ENCODE data around the gene GPS1.

The GPS1 gene

GRCh38 chr17:82049521-82049971 lies 2.2 kb upstream of the GPS1 start:
- Histone ChIP-seq H3K27ac (ENCODE audit: low read depth, low read length) (no peak overlapping the region), H3K4me2 (ENCODE audit: low read length) (no peak overlapping the region), H3K36me3 (ENCODE audit: control insufficient read depth, low read length) (peaks cover 5% of the 10 kb centered on the region; the same call in 1 of the 2 replicates)

GRCh38 chr17:82050152-82050760 lies 1.4 kb upstream of the GPS1 start:
- peak overlapping the region; percentile 79 for H3K4me3 ChIP-seq (ENCODE audit: low read length)
- H3K4me1 ChIP-seq (ENCODE audit: control insufficient read depth, low read length) = peaks cover 17% of the 10 kb centered on the region
- H3F3A ChIP-seq (ENCODE audit: control insufficient read depth, insufficient read depth) = no peaks in the 10 kb centered on the region
- no peak overlapping the region for H3K27ac ChIP-seq (ENCODE audit: low read depth, low read length)
- H3K4me2 ChIP-seq (ENCODE audit: low read length) = peak overlapping the region; percentile 86
- H3K79me2 ChIP-seq (ENCODE audit: control insufficient read depth, low read length) = peaks cover 19% of the 10 kb centered on the region
- peaks cover 12% of the 10 kb centered on the region; the same call in 1 of the 2 replicates for H3K36me3 ChIP-seq (ENCODE audit: control insufficient read depth, low read length)
- TF ChIP-seq CTCF (IDR thresholded peaks at IDR 0.05; ENCODE audit: low read depth, low read length, poor library complexity, severe bottlenecking) (no peak), EZH2phosphoT487 (IDR thresholded peaks at IDR 0.05; ENCODE audit: borderline replicate concordance, low read length) (no peak)
- peaks cover 3% of the 10 kb centered on the region; the same call in 1 of the 2 replicates for H4K20me1 ChIP-seq (ENCODE audit: control insufficient read depth, insufficient read depth, low read depth, low read length)
- H3K9me3 ChIP-seq (ENCODE audit: control insufficient read depth, insufficient read depth, low read length) = no peaks in the 10 kb centered on the region
- H3K9me2 ChIP-seq (replicated peaks; ENCODE audit: control insufficient read depth, low read length) = no peaks in the 10 kb centered on the region
- no peaks in the 10 kb centered on the region for H3K27me3 ChIP-seq (ENCODE audit: control insufficient read depth, low read length)

More at GRCh38 chr17:82049521-82049971, 2.2 kb upstream of the GPS1 start:
- Histone ChIP-seq H3K9me3 (ENCODE audit: control insufficient read depth, insufficient read depth, low read length) (no peaks in the 10 kb centered on the region), H3K9me2 (replicated peaks; ENCODE audit: control insufficient read depth, low read length) (no peaks in the 10 kb centered on the region), H3K4me1 (ENCODE audit: control insufficient read depth, low read length) (peaks cover 17% of the 10 kb centered on the region), H3K27me3 (ENCODE audit: control insufficient read depth, low read length) (no peaks in the 10 kb centered on the region), H3K4me3 (ENCODE audit: low read length) (no peak overlapping the region), H4K20me1 (ENCODE audit: control insufficient read depth, insufficient read depth, low read depth, low read length) (peaks cover 3% of the 10 kb centered on the region; the same call in 1 of the 2 replicates), H3K79me2 (ENCODE audit: control insufficient read depth, low read length) (peaks cover 19% of the 10 kb centered on the region), H3F3A (ENCODE audit: control insufficient read depth, insufficient read depth) (no peaks in the 10 kb centered on the region)
- TF ChIP-seq CTCF (IDR thresholded peaks at IDR 0.05; ENCODE audit: low read depth, low read length, poor library complexity, severe bottlenecking) (no peak), EZH2phosphoT487 (IDR thresholded peaks at IDR 0.05; ENCODE audit: borderline replicate concordance, low read length) (no peak)

- Histone ChIP-seq H3K9me3 (ENCODE audit: control insufficient read depth, insufficient read depth, low read length) (no peaks in the 10 kb centered on the region), H3K27me3 (ENCODE audit: control insufficient read depth, low read length) (no peaks in the 10 kb centered on the region), H3K4me2 (ENCODE audit: low read length) (peak overlapping the region; percentile 86), H3K27ac (ENCODE audit: low read depth, low read length) (no peak overlapping the region), H3K4me1 (ENCODE audit: control insufficient read depth, low read length) (peaks cover 17% of the 10 kb centered on the region), H3K9me2 (replicated peaks; ENCODE audit: control insufficient read depth, low read length) (no peaks in the 10 kb centered on the region), H4K20me1 (ENCODE audit: control insufficient read depth, insufficient read depth, low read depth, low read length) (peaks cover 3% of the 10 kb centered on the region; the same call in 1 of the 2 replicates), H3K4me3 (ENCODE audit: low read length) (peak overlapping the region; percentile 79), H3F3A (ENCODE audit: control insufficient read depth, insufficient read depth) (no peaks in the 10 kb centered on the region), H3K36me3 (ENCODE audit: control insufficient read depth, low read length) (peaks cover 18% of the 10 kb centered on the region), H3K79me2 (ENCODE audit: control insufficient read depth, low read length) (peaks cover 19% of the 10 kb centered on the region)
- no peak for TF ChIP-seq CTCF (IDR thresholded peaks at IDR 0.05; ENCODE audit: low read depth, low read length, poor library complexity, severe bottlenecking)
- TF ChIP-seq EZH2phosphoT487 (IDR thresholded peaks at IDR 0.05; ENCODE audit: borderline replicate concordance, low read length) = no peak
Observed at GRCh38 chr17:82050761-82051641, 697 bp upstream of the GPS1 start.

All from DOHH2 (cell line).